T follicular helper cell (primary cell): ENCODE results near the gene FKBP5.

Experiments used
- DNase-seq: peaks from one replicate; pipeline ENCODE4 v3.0.0-alpha.2; 2020; ENCODE audit warnings: low read depth

FKBP5 gene

DNA sequence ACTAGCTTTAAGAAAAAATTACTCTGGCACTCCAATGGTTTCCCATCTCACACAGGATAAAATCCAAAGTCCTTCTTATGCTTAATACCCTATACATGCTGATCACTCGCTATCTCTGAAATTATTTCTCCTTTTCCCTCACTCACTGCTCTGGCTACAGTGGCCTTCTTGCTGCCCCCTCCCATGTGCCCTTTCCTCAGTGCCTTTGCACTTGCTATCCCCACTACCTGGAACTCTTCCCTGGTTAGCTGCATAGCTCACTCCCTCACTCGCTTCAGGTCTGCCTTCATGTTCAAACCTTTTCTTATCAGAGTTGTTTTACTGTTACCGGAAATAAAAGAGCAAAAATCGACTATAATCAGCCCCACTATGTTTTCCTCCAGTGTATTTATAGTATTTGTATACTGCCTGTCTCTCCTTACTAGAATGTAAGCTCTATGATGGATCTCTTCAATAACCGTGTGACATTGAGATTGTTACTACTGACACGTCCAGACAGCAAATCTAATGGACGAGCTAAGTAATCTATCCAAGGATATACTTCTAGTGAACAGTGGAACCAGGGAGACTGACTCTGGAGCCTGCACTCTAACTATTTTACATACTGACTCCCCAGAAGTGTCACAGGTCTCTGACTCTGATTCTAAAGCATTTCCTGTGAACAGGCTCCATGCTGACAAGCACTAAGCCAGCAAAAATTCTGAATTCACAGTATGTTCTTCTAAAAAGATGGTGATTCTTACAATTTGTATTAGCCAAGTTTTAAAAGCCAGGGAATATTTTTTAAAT is 25.1 kb downstream of the FKBP5 start:
- no peak for DNase-seq

DNA sequence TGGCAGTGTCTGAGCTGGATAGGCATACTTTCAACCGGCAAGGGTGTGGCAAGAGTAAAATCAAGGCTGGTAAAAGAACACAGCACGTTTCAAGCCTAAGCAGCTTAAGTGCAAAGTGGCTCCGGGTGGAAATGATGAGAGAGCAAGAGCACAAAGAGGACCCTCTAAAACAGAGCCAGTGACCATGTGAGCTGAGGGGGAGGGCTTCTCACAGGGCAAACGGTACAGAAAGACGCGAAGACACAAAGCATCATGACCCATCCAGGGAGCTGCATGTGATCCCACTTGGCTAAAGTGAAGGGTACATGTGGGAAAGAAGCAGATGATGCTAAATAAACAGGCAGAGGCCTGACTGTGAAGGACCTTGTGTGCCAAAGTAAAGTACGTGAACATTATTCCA is 25.7 kb downstream of the FKBP5 start:
- no peak for DNase-seq

DNA sequence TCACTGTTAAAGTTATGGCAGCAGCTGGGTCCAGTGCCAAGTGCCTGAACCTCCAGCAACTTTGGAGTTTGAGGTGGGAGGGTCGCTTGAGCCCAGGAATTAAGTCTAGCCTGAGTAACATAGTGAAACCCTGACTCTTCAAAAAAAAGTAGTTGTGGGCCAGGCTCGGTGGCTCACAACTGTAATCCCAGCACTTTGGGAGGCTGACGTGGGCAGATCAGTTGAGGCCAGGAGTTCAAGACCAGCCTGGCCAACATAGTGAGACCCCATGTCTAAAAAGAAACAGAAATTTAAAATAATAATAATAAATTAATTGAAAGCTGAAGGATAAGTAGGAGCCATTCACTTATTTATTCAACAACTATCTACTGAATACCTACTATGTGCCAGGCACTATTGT is 33.8 kb downstream of the FKBP5 start:
- no peak for DNase-seq

DNA sequence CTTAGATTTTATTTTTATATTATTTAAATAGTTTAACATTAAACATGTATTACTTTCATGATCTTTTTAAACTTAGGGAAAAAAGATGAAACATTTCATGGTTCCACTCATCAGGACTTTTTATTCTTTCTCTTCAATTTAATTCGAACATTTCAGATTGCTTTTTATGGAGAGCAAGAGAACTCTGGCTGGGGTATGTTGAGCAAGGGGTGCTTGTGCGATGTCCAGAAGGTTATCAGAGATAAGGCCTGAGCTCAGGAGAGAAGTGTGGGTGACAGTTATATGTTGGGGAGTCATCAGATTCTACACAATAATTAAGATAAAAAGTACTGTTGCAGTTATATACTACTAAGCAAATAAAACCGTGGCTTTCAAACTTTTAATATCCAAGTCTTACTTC is 37.5 kb downstream of the FKBP5 start:
- DNase-seq: no peak

DNA sequence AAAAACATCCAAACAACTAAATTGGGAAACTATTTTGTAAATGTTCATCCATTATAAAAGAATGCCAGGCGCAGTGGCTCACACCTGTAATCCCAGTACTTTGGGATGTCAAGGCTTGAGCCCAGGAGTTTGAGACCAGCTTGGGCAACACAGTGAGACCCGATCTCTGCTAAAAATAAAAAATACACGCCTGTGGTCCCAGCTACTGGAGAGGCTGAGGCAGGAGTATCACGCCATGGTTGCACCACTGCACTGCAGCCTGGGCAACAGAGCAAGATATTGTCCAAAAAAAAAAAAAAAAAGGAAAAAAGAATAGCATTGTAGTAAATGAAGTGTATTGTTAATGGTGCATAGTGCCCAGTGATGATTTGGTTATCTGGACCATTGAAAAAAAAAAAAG is 38.7 kb downstream of the FKBP5 start:
- no peak for DNase-seq

DNA sequence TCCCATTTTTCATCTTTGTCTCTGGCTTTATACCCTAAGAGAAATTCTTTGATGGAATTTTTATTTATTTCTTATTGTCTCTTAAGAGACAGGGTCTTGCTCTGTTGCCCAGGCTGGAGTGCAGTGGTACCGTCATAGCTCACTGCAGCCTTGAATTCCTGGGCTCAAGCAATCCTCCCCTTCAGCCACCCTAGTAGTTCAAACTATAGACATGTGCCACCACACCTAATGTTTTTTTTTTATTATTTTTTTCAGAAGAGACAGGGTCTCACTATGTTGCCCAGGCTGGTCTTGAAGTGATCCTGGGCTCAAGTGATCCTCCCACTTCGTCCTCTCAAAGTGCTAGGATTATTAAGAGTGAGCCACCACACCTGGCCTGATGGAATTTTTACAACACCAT is 40.5 kb downstream of the FKBP5 start:
- DNase-seq: no peak

DNA sequence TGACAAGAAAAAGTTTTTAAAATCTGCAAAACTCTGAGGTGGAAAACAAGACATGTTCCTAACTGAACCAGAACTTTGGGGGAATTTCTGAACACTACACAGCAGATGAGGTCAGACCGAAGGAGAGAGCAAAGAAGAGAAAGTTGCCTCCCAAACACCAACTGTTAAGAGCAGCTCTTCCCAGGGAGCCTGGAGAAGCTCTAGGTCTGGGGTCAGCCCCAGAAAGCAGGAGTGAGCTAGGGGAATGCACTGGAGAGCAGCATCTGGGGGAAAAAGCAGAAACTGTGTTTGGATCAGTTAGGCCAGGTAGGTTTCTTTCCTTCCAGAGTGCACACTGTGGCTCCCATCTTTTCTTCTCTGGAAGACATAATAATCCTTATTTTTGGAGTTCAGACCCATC is 41.3 kb downstream of the FKBP5 start:
- no peak for DNase-seq

DNA sequence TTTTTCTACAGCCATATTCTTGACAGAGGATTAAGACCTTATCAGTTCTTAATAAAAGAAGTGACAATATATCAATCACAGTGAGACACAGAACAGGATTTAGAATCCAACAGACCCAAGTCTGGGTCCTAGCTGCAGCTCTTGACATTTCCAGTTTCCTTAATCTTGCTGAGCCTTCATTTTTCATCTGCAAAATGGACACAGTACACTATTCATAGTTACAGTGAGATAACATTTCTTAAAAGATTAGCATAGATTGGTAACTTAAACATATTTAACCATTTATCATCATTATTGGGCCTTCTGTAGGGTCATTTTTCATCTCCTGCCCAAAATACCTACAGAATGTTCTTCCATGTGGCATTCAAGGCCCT is 45.6 kb downstream of the FKBP5 start:
- DNase-seq: no peak

DNA sequence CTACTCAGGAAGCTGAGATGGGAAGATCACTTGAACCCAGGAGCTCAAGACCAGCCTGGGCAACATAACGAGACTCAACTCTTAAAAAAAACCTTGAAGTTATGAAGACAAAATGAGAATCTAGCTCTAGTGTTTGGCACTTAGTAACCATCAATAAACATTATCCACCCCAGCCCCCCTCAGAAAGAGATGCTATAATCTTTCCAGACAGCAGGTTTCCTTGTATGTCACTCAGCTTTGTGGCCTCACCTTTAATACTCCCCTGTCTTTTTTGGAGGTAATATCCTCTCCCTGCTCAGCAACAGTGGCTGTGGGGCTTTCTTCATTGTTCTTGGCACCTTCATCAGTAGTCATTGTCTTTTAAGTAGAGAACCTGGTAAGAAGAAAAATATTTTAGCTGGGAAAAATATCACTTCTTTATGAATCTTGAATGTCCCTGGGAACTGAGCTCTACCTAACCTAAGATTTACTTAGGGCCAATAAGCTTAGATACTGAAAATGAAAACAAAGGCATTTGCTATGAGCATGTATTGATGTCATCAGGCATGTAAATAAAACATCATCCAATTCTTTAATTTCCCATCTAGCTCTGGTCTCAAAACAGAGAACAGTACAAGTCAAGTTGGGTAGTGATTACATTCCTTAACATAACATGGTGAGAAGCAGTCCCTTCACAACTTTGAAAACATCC is 46.1 kb downstream of the FKBP5 start:
- no peak for DNase-seq

DNA sequence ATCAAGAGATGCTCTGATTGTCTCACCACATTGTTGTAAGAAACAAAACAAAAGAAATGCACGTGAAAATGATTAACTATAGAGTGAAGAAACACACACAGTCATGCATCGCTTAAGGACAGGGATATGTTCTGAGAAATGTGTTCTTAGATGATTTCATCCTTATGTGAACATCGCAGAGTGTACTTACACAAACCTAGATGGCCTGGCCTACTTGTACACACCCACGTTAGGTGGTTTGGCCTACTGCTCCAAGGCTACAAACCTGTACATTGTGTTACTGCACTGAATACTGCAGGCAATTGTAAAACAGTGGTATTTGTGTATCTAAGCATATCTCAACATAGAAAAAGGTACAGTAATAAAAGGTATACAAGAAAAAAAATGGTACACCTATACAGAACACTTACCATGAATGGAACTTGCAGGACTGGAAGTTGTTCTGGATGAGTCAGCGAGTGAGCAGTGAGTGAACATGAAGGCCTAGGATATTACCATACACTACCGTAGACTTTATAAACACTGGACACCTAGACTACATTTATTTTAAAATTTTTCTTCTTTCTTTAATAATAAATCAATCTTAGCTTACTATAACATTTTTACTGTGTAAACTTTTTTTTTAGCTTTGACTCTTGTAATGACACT is 48.6 kb downstream of the FKBP5 start:
- no peak for DNase-seq

DNA sequence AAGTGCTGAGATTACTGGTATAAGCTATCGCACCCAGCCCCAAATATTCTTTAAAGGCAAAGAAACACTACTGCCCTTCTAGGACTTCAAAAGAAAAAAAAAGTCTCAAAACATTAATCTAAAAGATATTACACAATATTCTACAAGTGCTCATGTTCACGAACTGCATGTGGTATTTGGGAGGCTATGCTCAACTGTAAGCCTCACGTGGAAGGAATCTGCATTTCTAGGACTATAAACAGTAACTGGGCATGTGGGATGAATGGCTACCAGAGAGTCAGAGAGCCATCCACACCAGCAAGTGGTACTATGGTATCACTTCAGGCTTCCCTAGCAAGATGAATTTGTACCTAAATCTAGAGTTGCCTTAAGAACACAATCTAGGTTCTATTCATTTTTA is 50.0 kb downstream of the FKBP5 start:
- DNase-seq: no peak

DNA sequence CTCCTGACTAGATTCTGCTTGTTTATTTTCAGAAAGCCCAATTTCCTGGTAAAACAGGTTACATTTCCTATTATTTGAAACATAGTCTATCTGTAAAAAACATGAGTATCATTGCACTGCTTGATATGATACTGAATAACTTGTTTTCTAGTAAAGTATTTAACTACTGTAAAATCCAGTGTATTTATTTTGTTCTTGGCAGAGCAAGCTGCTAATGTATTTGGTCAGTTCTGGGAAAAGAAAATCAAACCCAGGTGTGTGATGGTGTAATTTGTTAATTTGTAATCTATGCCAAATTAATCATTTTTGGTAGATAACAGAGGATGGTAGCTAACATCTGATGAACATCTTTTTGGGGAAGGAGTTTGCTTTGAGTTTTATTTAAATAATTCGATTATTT is 50.8 kb downstream of the FKBP5 start:
- no peak for DNase-seq

DNA sequence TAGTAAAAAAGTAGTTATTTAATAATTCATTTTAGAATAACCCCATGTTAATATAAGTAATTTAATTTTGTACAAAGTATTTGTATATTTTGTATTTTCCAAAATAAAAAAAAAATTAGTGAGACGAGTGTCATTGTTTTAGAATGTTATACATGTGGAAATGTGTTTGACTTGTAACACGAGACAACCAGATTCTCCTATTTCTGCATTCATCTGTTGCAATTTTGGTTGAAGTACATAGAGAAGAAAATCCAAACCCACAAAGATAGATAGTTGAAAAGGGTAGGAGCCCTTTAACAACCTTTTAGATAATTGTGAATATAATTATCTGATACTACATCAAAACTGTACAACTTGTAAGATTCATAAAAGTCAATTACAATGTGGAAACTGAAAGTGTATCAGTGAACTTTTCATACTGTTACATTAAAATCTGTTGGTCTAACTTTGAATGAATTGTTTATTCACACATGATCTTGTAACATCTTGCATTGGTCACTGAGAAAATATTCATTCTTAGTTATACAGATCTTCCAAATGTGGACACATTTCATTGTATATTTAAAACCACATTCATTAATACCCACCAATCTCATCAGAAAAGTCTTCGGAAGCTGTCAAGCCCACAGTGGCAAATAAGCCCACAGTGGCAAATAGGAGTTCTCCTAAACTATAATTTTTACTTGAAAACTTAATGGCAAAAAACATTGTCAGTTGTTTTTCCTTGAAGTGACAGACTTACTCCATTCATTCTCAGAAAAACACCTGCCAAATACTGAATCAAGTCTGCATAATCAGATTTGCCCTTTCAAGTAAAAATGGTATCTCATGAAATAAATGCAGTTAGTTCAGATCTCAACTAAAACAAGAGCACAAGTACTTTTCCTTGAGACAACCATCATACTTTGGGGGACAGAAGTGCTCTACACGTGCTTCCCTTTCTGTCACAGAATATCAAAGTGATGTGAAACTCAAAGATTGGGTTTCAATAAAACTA is 52.8 kb downstream of the FKBP5 start:
- DNase-seq: no peak

DNA sequence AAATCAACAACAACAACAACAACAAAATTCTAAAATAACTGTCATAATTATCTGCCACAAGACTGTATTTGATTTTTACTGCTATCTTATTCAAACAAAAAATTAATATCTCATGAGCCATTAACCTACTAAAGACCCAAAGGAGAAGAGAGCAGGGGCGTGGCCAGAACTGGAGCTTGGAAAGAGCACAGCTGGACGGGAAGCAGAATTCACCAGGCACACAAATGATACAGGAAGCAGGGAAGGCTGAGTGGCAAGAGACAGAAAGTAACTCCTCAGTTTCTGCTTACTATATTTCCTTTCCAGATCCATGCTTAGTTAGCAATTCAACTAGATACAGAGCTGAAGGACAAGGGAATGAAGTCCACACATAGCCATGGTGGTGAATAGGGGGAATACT is 54.4 kb downstream of the FKBP5 start:
- no peak for DNase-seq

DNA sequence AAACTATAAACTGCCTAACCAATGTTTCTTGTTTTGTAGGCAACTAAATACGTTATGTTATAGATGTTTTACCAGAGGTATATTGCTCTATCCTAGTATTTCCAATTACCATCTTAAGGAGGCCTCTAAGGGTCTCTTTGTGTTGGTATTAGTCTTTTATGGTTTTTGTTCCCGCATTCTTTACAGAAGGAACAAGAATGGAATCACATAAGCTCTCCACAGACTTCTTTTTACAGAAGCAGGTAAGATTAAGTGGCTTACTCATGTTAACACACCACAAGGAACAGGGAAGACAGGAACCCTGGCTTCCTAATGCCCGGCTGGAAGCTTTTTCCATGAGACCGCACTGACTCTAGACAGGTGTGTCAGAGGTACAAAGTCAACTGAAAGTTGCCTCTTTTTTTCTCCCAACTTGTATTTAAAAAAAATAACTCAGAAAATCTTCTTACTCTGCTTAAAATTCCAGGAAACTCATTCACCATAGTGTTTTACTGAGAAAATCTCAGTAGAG is 55.1 kb downstream of the FKBP5 start:
- DNase-seq: no peak

DNA sequence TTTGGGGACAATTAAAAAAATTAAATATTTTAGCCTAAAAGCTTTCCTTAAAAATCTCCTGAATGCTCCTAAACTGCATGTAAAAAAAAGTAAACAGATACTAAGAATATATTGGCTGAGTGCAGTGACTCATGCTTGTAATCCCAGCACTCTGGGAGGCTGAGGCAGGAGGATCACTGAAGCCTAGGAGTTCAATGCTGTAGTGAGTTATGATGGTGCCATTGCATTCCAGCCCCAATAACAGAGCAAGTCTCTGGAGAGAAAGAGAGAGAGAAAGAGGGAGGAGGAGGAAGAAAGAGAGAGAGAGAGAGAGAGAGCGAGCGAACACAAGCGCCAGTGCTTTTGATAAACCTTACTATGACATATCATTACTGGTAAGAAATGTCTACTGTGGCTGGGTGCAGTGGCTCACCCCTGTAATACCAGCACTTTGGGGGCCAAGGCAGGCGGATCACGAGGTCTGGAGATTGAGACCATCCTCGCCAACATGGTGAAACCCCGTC is 58.8 kb downstream of the FKBP5 start:
- DNase-seq: no peak

DNA sequence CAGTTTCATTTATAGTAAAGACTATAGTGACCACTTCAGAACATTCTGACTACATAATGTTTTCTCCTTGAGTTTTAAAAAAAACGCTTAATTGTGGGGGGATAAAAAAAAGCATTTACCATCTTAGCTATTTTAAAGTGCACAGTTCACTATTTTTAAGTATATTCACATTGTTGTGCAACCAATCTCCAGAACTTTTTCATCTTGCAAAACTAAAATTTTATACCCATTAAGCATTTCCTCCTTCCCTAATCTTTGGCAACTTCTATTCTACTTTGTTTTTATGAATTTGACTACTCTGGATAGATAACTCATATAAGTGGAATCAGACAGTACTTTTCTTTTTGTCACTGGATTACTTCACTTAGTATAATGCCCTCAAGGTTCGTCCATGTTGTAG is 62.3 kb downstream of the FKBP5 start:
- no peak for DNase-seq

DNA sequence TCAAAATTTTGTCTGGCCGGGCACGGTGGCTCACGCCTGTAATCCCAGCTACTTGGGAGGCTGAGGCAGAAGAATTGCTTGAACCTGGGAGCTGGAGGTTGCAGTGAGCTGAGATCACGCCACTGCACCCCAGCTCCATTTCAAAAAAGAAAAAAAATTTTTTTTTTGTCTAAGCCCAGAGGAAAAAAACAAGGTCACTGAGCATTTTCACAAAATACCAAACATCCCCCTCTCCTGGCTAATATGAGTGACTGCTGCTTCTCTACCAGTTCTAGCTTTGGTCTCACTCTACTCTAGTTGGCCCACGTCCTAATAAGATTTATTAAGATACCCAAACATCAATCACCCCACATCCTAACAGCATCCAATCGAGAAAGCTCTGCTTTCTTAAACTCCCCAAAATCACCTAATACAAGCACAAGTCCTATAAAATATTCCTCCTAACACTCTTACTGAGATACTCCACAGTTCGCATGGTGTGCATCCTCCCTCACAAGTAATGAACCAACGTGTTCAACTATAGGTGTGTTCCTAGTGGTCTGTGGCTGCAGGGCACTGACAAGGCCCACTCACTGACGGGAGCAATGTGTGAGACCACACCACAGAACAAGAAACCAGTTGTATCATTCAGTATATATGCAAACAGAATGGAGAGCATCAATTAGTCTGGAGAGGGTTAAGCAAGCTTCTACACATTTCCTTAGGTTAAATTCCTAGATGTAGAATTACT is 64.2 kb downstream of the FKBP5 start:
- no peak for DNase-seq

DNA sequence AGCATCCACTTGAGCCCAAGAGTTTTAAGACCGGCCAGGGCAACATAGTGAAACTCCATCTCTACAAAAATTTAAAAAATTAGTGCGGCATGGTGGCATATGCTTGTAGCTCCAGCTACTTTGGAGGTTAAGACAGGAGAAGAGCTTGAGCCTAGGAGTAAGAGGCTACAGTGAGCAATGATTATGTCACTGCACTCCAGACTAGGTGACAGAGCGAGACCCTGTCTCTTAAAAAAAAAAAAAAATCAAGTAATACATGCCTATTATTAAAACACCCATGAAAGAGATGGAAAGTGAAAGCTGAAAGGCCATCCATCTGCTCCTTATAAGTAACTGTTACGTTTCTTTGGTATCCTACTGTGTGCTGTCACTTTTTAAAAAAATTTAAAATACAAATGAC is 66.4 kb downstream of the FKBP5 start:
- no peak for DNase-seq

DNA sequence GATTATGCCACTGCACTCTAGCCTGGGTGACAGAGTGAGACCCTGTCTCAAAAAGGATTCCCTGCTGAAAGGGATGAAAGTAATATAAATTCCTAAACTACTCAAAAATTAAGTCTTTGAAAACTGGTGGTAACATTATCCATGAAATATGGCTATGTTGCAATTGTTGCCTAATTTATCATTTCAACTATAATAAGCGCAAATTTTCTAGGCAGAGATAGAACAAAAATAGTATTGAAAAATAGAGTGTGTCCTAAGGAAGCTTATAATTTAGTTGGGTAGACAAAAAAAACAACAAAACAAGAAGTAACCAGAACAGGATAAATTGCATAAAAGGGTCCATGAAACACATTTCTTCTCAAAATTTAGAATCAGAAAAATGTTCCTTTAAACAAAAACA is 68.0 kb downstream of the FKBP5 start:
- no peak for DNase-seq

DNA sequence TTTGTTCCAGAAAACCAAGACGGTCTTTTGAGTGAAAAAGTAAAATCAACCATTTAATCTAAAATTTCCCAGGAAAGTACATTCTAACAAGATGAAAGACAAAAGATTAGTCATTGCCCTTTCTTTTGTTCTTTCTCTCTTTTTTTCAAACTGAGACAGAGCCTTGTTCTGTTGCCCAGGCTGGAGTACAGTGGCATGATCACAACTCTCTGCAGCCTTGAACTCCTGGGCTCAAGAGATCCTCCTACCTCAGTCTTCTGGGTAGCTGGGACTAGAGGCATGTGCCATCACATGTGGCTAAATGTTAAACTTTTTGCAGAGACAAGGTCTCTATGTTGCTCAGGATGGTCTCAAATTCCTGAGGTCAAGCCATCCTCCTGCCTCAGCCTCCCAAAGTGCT is 75.0 kb downstream of the FKBP5 start:
- no peak for DNase-seq
